Natural killer cell (primary cell): ENCODE data around the gene PSMC5. TPM values are rescaled to one million over a fixed set of nuclear protein-coding genes. Genes with fewer than 3 reads are reported as not detected.

Experiments
- ATAC-seq, 3 donors: fragments of 150-1000 bp in 2 of 3; fragments of 200-7000 bp in 1 of 3; cut with Tn5 transposase; 1 replicate in 1 of 3; 2 replicates in 2 of 3; pipeline ENCODE4 v1.10.0; 2021; ENCODE audit warnings: mild to moderate bottlenecking in 2 of 3, moderate library complexity in 2 of 3
- DNase-seq, 2 donors: peaks; one replicate each; pipeline versions ENCODE4 v3.0.0 to v3.0.0-alpha.2; 2013 to 2021; ENCODE audit warnings: mixed read lengths in 1 of 2
- H3K27ac ChIP-seq: one replicate; pipeline ENCODE4 v1.5.1; 2013; ENCODE audit warnings: mild to moderate bottlenecking, low read length
- H3K27me3 ChIP-seq: one replicate; pipeline ENCODE4 v1.6.1; 2013; ENCODE audit warnings: low read length; ENCODE audit not compliant: control insufficient read depth, insufficient read depth
- H3K36me3 ChIP-seq: one replicate; pipeline ENCODE4 v1.6.1; 2013; ENCODE audit warnings: low read length; ENCODE audit not compliant: control insufficient read depth, insufficient read depth
- H3K4me1 ChIP-seq: one replicate; pipeline ENCODE4 v1.6.1; 2013; ENCODE audit warnings: low read length; ENCODE audit not compliant: control insufficient read depth, insufficient read depth
- H3K4me3 ChIP-seq: one replicate; pipeline ENCODE4 v1.5.1; 2013; ENCODE audit warnings: low read length
- H3K9me3 ChIP-seq: one replicate; pipeline ENCODE4 v1.6.1; 2013; ENCODE audit warnings: low read length; ENCODE audit not compliant: control insufficient read depth, insufficient read depth
- H3K27ac Mint-ChIP-seq, 2 donors: one replicate each; pipeline ENCODE4 v1.8.0; 2022; ENCODE audit warnings: mild to moderate bottlenecking in 2 of 2, mixed read lengths in 2 of 2, moderate library complexity in 1 of 2
- H3K27me3 Mint-ChIP-seq, 2 donors: one replicate each; pipeline ENCODE4 v1.8.0; 2022; ENCODE audit warnings: low read depth in 2 of 2, mixed read lengths in 2 of 2
- H3K36me3 Mint-ChIP-seq: one replicate; pipeline ENCODE4 v1.8.0; 2022; ENCODE audit warnings: mixed read lengths
- H3K4me1 Mint-ChIP-seq, 2 donors: one replicate each; pipeline ENCODE4 v1.8.0; 2022; ENCODE audit warnings: mixed read lengths in 2 of 2
- H3K4me3 Mint-ChIP-seq: one replicate; pipeline ENCODE4 v1.8.0; 2022; ENCODE audit warnings: mild to moderate bottlenecking, moderate library complexity, mixed read lengths
- H3K9me3 Mint-ChIP-seq, 2 donors: one replicate each; pipeline ENCODE4 v1.8.0; 2022; ENCODE audit warnings: mixed read lengths in 2 of 2
- WGBS: methylation state at CpG from one replicate; pipeline ENCODE4 v1.1.7; 2013; ENCODE audit warnings: missing lambda C conversion rate; ENCODE audit not compliant: insufficient coverage; 5-methylcytosine and 5-hydroxymethylcytosine counted together
- intact Hi-C: fragments of 100-400 bp; cut with micrococcal nuclease; formaldehyde crosslinking; loops from one replicate; pipeline ENCODE4 v1.14.2; 2022
- total RNA-seq, 4 donors: library from RNA; stranded (reverse); fragments of 120-200 nt in 1 of 4; gene quantifications; one replicate each; pipeline versions ENCODE4 v1.2.3 to v1.2.4, GENCODE V29; 2013 to 2022
- TF ChIP-seq, protein P1 (sequence below): fragments of 200-600 bp; IDR thresholded peaks from one replicate; pipeline ENCODE4 v1.8.0; 2022; ENCODE audit warnings: antibody characterized with exemption

Gene PSMC5
- total RNA-seq, result 100 to 1,000 TPM in 2 of 3 donors, 10 to 100 TPM in 1; 91.3 to 114 (median 100) TPM
- total RNA-seq (2013), result 39.5 TPM

DNA sequence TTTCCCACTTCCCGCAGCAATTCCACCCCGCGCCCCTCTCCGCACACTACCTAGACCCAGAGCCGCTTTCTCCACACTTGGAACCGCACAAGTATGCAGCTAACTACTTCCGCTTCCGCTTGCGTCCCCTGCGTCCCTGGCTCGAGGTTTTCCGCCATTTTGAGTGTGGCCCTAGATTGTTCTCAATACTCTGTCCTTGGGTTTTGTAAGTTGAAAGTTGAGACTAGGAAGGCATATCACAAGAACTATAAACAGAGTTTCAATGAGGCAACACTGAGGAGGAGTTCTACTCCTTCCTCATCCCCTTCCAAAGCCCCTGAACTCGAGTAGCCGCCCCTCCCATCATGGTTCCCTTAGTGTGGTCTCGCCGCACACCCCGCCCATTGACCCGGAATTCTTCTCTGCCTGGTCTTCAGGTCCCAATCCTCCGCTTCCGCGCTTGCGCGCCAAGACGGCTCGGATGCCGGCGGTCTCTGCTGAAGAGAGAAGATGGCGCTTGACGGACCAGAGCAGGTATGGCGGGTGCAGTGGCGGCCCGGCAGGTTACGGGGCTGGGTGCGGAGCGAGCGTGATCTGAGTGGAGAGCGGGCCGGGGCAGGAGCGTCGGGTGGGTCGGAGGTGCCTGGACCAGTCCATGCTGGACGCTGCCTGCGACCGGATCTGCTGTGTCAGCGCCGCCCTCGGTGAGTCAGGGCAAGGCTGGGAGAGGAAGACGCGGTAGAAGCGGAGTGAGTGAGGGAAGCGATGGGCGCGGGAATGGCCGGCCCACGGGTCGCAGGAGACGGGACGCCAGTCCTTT is at the start of gene PSMC5, which contains the start of gene FTSJ3:
TSS of gene PSMC5 (plus strand) at position 430 of the 799 bp plus-strand sequence. CDS start at position 490, 60 bp downstream.
TSS of gene FTSJ3 (minus strand) at position 662 of the 799 bp plus-strand sequence. CDS start 761 bp downstream, outside the sequence.
- DNase-seq (peak; percentile 89 to 98), ATAC-seq (peak; percentile 89 to 97 (median 93))
- Histone ChIP-seq H3K4me3 (peak within 1 kb of the TSS; percentile 78), H3K27me3 (no peaks in the 10 kb centered on the region), H3K36me3 (peaks cover 66% of the 10 kb centered on the region), H3K9me3 (no peaks in the 10 kb centered on the region), H3K4me1 (peaks cover 35% of the 10 kb centered on the region), H3K27ac (peak within 1 kb of the TSS; percentile 91)
- H3K4me1 Mint-ChIP-seq, result peaks cover 30 to 55% of the 10 kb centered on the region in 2 donors
- intact Hi-C loops, result loop anchor here (1.0 to 2.0 kb wide), 3 partner anchors 16 to 128 kb away; partner anchors contain the start of gene CCDC47
- H3K27me3 Mint-ChIP-seq, result no peaks in the 10 kb centered on the region
- peaks cover 9% of the 10 kb centered on the region for H3K36me3 Mint-ChIP-seq
- peak within 1 kb of the TSS; percentile 99 for H3K4me3 Mint-ChIP-seq
- under 1% methylated on average over 58 of the region's 58 CpGs for WGBS
- TF ChIP-seq, protein P1, sequence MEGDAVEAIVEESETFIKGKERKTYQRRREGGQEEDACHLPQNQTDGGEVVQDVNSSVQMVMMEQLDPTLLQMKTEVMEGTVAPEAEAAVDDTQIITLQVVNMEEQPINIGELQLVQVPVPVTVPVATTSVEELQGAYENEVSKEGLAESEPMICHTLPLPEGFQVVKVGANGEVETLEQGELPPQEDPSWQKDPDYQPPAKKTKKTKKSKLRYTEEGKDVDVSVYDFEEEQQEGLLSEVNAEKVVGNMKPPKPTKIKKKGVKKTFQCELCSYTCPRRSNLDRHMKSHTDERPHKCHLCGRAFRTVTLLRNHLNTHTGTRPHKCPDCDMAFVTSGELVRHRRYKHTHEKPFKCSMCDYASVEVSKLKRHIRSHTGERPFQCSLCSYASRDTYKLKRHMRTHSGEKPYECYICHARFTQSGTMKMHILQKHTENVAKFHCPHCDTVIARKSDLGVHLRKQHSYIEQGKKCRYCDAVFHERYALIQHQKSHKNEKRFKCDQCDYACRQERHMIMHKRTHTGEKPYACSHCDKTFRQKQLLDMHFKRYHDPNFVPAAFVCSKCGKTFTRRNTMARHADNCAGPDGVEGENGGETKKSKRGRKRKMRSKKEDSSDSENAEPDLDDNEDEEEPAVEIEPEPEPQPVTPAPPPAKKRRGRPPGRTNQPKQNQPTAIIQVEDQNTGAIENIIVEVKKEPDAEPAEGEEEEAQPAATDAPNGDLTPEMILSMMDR, result peak; percentile 47
- H3K9me3 Mint-ChIP-seq, result no peaks in the 10 kb centered on the region
- H3K27ac Mint-ChIP-seq, result peak within 1 kb of the TSS; percentile 96 to 99

DNA sequence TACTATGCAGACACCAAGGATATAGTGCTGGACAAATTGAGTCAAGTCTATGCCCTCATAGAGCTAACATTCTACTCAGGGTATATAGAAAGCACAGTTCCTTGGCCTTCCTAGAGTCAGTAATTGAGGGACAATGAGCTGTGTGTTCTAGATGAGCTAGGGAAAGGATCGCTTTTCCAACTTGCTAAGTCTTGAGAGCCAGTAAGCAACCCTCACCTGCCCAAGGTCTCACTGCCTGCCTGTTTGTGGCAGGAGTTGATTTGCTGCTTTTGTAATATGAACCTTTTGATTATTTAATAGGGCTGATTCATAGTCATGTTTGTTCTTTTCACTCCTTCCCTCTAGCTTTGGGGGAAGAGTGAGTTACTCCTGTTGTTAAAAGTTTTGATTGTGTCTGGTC is 46.7 kb upstream of the PSMC5 start:
- WGBS, result 89% methylated on average over 1 of the region's 1 CpG
- H3K27ac Mint-ChIP-seq, result peak overlapping the region in 1 of 2 donors; percentile 37
- H3K36me3 Mint-ChIP-seq, result no peaks in the 10 kb centered on the region

DNA sequence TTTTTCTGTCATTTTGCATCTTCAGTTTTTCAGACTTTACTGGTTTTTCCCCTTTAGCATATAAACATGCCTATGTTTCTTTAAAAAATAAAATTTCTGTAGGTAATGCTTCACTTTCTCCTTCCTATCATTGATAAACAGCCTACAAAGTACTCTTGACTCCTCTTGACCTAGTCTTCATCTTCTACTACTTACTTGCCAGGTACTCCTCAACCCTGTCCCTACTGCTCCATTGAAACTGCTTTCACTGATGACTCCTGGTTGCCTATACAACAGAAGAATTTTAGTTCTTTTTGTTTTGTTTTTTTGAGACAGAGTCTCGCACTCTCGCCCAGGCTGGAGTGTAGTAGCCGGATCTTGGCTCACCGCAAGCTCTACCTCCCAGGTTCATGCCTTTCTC is 46.3 kb upstream of the PSMC5 start:
- H3K4me1 Mint-ChIP-seq, result peaks cover 40 to 60% of the 10 kb centered on the region in 2 donors
- Histone ChIP-seq H3K27ac (no peak overlapping the region), H3K27me3 (no peaks in the 10 kb centered on the region), H3K4me1 (no peaks in the 10 kb centered on the region), H3K36me3 (peaks cover 24% of the 10 kb centered on the region), H3K4me3 (no peak overlapping the region), H3K9me3 (no peaks in the 10 kb centered on the region)
- DNase-seq (no peak), ATAC-seq (no peak)
- TF ChIP-seq, protein P1, result no peak
- intact Hi-C loops, result no loop called here
- no peaks in the 10 kb centered on the region for H3K9me3 Mint-ChIP-seq
- WGBS, result 98% methylated on average over 4 of the region's 4 CpGs
- no peaks in the 10 kb centered on the region for H3K36me3 Mint-ChIP-seq
- peak overlapping the region in 1 of 2 donors; percentile 2 for H3K27ac Mint-ChIP-seq
- no peaks in the 10 kb centered on the region for H3K27me3 Mint-ChIP-seq
- no peak overlapping the region for H3K4me3 Mint-ChIP-seq

More for the DNA sequence above, 46.7 kb upstream of the PSMC5 start:
- no peak overlapping the region for H3K4me3 ChIP-seq
- H3K36me3 ChIP-seq, result peaks cover 24% of the 10 kb centered on the region
- no peak for DNase-seq
- H3K9me3 Mint-ChIP-seq, result no peaks in the 10 kb centered on the region
- H3K4me1 Mint-ChIP-seq, result peaks cover 44 to 61% of the 10 kb centered on the region in 2 donors
- H3K4me3 Mint-ChIP-seq, result no peak overlapping the region
- TF ChIP-seq, protein P1, result no peak
- intact Hi-C loops, result no loop called here
- no peaks in the 10 kb centered on the region for H3K27me3 Mint-ChIP-seq
- ATAC-seq, result no peak
- no peaks in the 10 kb centered on the region for H3K27me3 ChIP-seq
- peaks cover 2% of the 10 kb centered on the region for H3K4me1 ChIP-seq
- no peaks in the 10 kb centered on the region for H3K9me3 ChIP-seq
- no peak overlapping the region for H3K27ac ChIP-seq
